ENCODE data around the gene HSD17B12. TPM values are rescaled to one million over a fixed set of nuclear protein-coding genes. Genes with fewer than 3 reads are reported as not detected.
"Not testable (repeated sequence)": the region's sequence is repeated elsewhere in the genome, so short reads cannot be mapped to it uniquely, and the experiment has no call there.

Gene HSD17B12
- total RNA-seq, 1 donor from 2014 or later: 84.7 TPM

GRCh38 chr11:43649501-43649900 lies 31.0 kb upstream of the HSD17B12 start:
- no peak overlapping the region for H3K4me3 ChIP-seq (ENCODE audit: low read depth, low read length)
- DNase-seq (ENCODE audit: low read depth): no peak
- no peaks in the 10 kb centered on the region for H3K27me3 ChIP-seq (ENCODE audit: control insufficient read depth, insufficient read depth, low read length)
- no peaks in the 10 kb centered on the region for H3K36me3 ChIP-seq (ENCODE audit: control insufficient read depth, insufficient read depth, low read length)
- TF ChIP-seq CTCF (IDR thresholded peaks at IDR 0.05; ENCODE audit: insufficient read depth, low read length, poor library complexity, severe bottlenecking): no peak

GRCh38 chr11:43649921-43650320 lies 30.6 kb upstream of the HSD17B12 start:
- no peak for TF ChIP-seq CTCF (IDR thresholded peaks at IDR 0.05; ENCODE audit: insufficient read depth, low read length, poor library complexity, severe bottlenecking)
- DNase-seq (ENCODE audit: low read depth): no peak
- no peaks in the 10 kb centered on the region for H3K36me3 ChIP-seq (ENCODE audit: control insufficient read depth, insufficient read depth, low read length)
- H3K4me3 ChIP-seq (ENCODE audit: low read depth, low read length): no peak overlapping the region
- H3K27me3 ChIP-seq (ENCODE audit: control insufficient read depth, insufficient read depth, low read length): no peaks in the 10 kb centered on the region

GRCh38 chr11:43663018-43663417 lies 17.5 kb upstream of the HSD17B12 start:
- not testable (repeated sequence) for DNase-seq (ENCODE audit: low read depth); H3K36me3 ChIP-seq (ENCODE audit: control insufficient read depth, insufficient read depth, low read length); H3K27me3 ChIP-seq (ENCODE audit: control insufficient read depth, insufficient read depth, low read length); H3K4me3 ChIP-seq (ENCODE audit: low read depth, low read length)

- no peak for DNase-seq (ENCODE audit: low read depth)
- Histone ChIP-seq H3K27me3 (ENCODE audit: control insufficient read depth, insufficient read depth, low read length) (no peaks in the 10 kb centered on the region), H3K4me3 (ENCODE audit: low read depth, low read length) (no peak overlapping the region), H3K36me3 (ENCODE audit: control insufficient read depth, insufficient read depth, low read length) (no peaks in the 10 kb centered on the region)
- no peak for TF ChIP-seq CTCF (IDR thresholded peaks at IDR 0.05; ENCODE audit: insufficient read depth, low read length, poor library complexity, severe bottlenecking)
Observed at GRCh38 chr11:43664295-43664694, 16.2 kb upstream of the HSD17B12 start.

GRCh38 chr11:43671284-43671683 lies 9.3 kb upstream of the HSD17B12 start:
- H3K27me3 ChIP-seq (ENCODE audit: control insufficient read depth, insufficient read depth, low read length); H3K36me3 ChIP-seq (ENCODE audit: control insufficient read depth, insufficient read depth, low read length); H3K4me3 ChIP-seq (ENCODE audit: low read depth, low read length); DNase-seq (ENCODE audit: low read depth): not testable (repeated sequence)

- TF ChIP-seq CTCF (IDR thresholded peaks at IDR 0.05; ENCODE audit: insufficient read depth, low read length, poor library complexity, severe bottlenecking): no peak
- no peak overlapping the region for H3K4me3 ChIP-seq (ENCODE audit: low read depth, low read length)
- DNase-seq (ENCODE audit: low read depth): no peak
- H3K36me3 ChIP-seq (ENCODE audit: control insufficient read depth, insufficient read depth, low read length): no peaks in the 10 kb centered on the region
- H3K27me3 ChIP-seq (ENCODE audit: control insufficient read depth, insufficient read depth, low read length): no peaks in the 10 kb centered on the region
Observed at GRCh38 chr11:43674560-43674959, 6.0 kb upstream of the HSD17B12 start.

GRCh38 chr11:43676933-43677332 lies 3.6 kb upstream of the HSD17B12 start:
- DNase-seq (ENCODE audit: low read depth): no peak
- Histone ChIP-seq H3K36me3 (ENCODE audit: control insufficient read depth, insufficient read depth, low read length) (no peaks in the 10 kb centered on the region), H3K27me3 (ENCODE audit: control insufficient read depth, insufficient read depth, low read length) (no peaks in the 10 kb centered on the region), H3K4me3 (ENCODE audit: low read depth, low read length) (no peak overlapping the region)
- no peak for TF ChIP-seq CTCF (IDR thresholded peaks at IDR 0.05; ENCODE audit: insufficient read depth, low read length, poor library complexity, severe bottlenecking)
